NCI-H2081 (cell line): ENCODE results near the gene SETD1A.
"Not testable (repeated sequence)": the region's sequence is repeated elsewhere in the genome, so short reads cannot be mapped to it uniquely, and the experiment has no call there.

Source experiments
- DNase-seq, 2 experiments: peaks; one replicate each; lab custom pipeline; 2025; lab: John Stamatoyannopoulos, UW

Gene SETD1A

DNA sequence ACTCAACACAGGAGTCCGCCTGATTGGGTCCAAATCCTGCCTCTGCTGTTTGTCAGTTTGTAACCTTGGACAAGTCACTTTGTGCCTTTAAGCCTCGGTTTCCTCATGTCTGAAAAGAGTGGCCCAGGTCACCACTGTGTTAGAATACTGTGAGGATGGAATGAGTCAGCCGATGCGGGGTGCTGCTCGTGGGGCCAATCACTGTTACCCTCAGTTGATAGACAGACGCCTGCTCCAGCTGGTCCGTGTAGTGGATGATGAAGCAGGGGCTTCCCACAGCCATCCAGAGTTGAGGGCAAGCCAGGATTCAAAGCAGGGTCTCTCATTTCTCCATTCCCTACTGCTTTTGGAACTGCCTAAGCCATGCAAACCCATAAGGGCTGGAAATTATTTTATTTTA lies 28.4 kb upstream of the SETD1A start:
- DNase-seq = no peak

DNA sequence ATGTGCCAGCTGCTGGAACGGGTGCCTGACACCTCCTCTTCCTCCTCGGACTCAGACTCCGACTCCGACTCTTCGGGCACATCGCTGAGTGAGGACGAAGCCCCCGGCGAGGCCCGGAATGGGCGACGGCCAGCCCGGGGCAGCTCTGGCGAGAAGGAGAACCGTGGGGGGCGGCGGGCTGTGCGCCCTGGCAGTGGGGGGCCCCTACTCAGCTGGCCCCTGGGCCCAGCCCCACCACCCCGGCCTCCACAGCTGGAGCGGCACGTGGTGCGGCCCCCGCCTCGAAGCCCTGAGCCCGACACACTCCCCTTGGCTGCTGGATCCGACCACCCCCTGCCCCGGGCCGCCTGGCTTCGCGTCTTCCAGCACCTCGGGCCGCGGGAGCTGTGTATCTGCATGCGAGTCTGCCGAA lies 27.4 kb upstream of the SETD1A start:
- no peak for DNase-seq

DNA sequence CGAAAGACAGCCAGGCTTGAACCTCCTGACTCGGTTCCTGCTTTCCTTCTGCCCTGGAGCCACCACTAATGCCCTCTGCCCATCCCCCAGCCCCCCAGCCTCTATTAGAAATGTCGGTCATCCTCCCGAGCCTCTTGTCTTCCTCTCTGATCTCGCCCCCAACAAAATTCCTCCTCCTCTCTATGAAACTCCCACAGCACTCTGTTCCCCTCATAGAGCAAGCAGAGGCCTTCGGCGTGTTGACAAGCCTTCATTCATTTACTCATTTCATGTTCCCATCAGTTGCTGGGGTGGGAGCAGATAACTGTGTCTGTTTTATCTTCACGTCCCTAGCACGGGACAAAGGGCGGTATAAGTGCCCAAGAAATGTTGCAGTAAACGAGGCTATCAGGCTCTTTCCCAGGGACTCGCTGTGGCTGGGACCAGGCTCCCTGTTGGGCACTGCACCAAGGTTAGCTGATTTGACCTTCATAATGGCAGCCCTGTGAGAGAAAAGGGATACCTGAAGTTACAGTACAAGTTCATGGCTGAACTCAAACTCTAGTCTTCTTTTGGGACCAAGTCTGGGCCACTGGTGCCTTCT lies 26.4 kb upstream of the SETD1A start:
- no peak for DNase-seq

DNA sequence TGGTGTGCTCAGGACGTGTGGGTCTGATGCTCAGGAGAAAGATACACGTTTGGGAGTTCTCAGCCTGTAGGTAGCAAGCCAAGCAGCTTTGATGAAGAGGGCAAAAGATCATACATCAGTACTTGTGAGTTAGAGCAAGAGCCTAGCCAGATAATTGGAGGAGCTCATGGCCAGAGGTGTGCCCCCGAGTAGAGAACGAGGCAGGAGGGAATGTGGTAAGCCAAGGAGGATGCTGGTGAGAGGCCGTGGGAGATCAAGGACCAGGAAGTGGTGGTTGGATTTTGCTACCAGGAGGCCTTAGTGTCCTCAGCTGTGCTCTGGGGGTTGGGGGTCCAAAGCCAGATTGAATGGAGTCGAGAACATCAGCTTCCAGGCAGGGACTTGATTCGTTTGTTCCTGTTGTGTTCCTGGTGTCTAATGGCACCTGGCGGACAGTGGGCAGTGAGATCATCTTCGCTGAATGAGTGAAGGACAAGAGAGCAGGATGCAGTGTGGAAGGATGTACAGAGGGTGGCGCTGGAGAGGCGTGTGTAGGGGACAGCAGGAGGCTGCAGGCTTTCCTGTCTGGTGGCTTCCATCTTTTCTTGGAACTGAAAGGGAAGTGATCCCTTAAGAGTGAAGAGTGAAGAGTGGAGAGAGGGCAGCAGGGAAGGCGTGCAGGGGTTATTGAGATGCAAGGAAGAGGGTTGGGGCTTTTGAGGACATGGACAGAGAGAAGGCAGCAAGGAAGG lies 22.6 kb upstream of the SETD1A start:
- DNase-seq = peak in 1 of 2 experiments; percentile 7

DNA sequence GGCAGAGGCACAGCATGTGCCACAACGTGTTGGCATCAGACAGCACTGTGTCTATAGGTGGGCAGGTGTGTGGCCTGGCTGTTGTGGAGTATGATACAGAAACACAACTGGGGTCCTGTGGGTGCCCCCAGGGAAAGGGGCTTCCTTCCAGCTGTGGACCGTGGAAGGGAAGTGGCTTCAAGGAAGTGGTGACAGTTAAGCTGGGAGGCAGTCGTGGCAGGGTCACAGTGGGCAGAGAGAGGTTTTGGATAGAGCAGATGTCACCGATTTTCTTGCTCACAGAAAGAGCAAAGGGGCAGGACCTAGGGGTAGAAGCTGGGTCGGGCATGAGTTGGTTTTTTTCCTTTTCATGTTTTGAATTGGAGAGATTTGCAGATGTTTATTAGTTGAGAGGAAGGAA lies 19.9 kb upstream of the SETD1A start:
- no peak for DNase-seq

DNA sequence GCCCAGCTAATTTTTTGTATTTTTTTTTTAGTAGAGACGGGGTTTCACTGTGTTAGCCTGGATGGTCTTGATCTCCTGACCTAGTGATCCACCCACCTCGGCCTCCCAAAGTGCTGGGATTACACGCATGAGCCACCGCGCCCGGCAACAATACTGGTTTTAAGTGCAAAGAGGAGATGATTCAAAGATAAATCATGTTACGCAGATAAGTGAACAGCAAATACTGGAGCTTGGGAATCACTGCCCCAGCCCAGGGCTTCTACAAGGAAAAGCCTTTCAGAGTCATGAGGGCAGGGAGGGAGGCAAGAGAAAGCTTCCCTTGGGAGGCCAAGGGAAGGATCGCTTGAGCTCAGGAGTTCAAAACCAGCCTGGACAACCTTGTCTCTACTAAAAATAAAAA lies 18.0 kb upstream of the SETD1A start:
- DNase-seq = not testable (repeated sequence)

DNA sequence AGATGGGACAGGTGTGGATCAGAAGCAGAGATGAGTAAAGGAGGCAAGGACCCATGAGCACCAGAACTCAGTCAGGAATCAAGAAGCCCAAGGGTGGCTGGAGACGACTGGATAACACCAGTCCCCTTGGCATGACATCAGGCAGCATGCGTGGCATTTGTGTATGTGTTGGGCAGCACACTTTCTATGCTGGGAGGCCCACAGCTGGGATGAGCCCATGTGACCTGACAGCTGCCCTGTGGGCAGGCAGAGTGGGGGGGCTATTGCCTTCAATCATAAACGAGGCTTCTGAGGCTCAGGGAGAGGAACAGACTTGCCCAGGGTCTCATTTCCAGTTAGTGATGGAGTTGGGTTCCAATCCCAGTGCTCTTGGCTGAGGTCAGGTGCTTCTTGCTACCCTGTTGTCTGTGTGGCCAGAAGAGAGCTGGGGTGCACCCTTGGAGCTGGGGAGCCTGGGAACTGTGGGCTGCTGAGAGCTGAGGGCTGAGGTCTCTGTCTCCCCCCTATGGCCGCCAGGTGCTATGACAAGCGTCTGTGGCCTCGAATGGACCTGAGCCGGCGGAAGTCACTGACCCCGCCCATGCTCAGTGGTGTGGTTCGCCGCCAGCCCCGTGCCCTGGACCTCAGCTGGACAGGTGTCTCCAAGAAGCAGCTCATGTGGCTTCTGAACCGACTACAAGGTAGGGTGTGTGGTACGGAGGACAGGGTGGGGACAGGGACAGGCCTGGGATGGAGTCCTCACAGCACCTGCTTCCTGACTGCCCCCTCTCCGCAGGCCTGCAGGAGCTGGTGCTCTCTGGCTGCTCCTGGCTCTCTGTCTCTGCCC lies 15.7 kb upstream of the SETD1A start:
- DNase-seq = peak; percentile 52 to 53

DNA sequence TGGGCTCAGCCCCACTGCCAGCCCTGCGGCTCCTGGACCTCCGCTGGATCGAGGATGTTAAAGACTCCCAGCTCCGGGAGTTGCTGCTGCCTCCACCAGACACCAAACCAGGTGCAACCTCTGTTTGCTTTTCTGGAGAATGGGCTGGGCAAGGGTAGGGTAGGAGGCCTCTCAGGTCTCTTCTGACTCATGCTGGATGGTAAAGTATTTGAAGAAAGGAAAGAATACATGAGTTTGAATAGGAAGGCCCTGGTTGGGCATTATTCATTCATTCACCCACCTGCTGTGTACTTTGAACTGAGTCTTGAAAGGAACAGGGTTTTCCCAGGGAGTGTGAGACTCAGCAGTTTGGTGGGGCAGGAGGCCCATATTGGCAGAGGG lies 15.1 kb upstream of the SETD1A start:
- DNase-seq = no peak

DNA sequence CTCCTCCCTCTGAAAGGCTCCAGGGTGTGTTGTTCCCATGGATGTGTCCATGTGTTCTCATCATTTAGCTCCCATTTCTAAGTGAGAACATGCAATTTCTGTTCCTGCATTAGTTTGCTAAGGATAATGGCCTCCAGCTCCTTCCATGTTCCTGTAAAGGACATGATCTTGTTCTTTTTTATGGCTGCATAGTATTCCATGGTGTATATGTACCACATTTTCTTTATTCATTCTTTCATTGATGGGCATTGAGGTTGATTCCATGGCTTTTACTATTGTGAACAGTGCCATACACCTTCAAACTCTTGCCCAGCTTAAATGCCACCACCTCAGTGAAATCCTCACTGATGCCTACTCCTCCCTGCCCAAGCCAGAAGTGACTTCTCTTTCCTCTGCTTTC lies 13.2 kb upstream of the SETD1A start:
- no peak for DNase-seq

DNA sequence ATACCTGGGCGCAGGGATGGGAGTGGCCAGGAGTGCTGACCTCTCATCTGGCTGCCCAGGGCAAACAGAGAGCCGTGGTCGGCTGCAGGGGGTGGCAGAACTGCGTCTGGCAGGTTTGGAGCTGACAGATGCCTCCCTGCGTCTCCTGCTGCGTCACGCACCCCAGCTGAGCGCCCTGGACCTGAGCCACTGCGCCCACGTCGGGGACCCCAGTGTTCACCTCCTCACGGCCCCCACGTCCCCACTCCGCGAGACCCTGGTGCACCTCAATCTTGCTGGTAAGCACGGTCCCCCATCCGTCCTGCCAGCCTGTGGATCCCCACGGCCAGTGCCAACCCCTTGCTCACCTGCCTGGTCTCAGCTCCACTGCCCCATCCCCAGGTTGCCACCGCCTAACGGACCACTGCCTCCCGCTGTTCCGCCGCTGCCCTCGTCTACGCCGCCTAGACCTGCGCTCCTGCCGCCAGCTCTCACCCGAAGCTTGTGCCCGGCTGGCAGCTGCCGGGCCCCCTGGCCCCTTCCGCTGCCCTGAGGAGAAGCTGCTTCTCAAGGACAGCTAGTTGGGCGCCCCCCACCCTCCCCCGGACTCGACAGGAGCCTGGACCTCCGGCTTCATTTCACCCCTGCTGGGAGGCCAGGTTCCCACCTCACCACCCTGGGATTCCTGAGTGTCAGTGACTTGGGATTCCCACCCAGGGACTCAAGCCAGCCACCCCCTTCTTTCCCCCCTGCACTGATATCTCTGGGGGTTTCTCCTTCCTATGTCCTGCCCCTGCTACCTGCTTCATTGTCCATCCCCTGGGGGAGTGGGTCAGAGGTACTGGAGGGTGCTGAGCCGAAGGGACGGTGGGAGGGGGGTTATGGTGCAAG lies 10.6 kb upstream of the SETD1A start:
- DNase-seq = no peak

DNA sequence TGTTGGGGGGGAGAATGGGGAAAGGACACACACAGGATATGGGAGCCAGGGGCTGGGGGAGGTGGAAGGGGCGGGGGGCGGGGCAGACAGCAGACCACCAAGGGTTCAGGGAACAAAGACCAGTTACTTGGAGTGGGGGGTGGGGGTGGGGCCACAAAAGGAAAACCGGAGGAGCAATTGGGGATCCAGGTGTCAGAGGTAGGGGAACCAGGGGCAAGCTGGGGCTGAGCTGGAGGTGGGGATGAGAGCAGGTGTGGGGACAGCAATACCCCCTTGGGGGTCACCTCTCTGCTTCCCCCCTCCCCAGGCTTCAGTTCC lies 10.1 kb upstream of the SETD1A start:
- DNase-seq = no peak

DNA sequence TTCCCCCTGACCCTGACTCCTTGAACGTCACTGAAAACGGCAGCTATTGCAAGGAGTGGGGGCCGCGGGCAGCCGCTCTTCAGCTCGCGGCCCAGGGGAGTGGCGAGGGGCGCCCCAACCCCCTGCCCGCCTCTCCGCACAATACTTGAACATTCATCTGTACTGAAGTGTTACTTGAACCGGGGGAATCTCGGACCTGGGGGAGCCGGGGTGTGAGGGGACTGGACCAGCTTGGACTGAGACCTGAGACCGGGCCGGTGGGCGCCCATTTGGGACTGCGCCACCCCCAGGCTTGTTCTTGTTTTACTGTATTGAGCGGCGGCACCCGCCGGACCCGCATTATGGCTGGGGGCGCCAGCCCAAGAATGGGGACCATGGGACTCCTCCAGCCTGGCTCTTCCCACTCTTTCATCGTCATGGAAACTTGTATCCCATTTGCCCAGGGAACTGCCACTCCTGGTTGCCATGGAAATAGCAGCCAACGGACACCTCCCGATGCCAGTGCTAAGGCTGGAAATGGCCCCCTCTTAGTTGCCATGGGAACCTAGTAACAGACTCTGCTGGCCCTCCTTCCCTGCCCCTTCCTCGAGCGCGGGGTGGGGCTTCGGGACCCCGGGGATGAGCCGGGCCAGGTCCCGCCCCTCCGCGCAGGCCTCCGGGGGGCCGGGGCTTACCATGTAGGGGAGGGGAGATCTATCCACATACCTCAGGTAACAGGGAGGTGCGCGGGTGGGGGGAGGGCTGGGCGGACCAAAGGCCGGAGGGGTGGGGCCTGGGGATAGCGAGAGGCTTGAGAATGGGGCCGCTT lies 9.5 kb upstream of the SETD1A start:
- peak in 1 of 2 experiments; percentile 28 for DNase-seq

DNA sequence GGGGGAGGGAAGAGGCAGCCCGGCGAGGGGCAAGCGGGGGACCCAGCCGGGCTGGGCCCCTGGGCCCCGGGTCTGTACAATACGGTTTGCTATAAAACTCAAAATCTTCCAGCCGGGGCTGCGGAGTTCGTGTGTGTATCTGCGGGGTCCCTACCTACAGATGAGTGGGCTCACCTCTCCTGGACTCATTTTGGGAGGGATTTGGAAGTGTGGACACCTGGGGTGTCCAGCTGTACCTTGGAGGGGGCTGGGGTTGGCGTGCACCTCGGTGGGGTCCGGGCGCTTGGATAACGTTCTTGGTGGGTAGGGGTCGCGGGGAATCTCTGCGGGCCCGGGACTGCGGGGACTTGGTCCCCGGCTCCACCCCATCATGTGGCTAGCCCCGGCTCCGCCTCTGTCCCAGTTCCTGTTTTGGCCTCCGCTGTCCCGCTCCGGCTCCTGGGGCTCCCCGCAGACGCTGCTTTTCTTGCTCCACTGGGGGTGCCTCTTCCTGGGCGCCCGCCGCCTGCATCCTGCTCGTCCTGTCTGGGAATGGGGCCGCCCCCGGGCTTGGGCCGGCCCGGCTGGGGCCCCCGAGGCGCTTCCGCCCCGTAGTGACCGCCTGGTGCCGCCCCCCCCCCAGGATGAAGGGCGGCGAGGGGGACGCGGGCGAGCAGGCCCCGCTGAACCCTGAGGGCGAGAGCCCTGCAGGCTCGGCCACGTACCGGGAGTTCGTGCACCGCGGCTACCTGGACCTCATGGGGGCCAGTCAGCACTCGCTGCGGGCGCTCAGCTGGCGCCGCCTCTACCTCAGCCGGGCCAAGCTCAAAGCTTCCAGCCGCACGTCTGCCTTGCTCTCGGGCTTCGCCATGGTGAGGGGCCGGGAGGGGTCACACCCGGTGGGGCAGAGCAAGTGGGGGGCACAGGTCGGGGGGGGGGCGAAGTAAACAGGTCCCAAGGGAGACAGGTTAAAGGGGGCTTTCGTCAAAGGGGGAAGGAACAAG lies 8.6 kb upstream of the SETD1A start, which contains the start of gene ORAI3:
ORAI3 (plus strand) TSS at position 402 of the 983 bp plus-strand sequence; CDS start at position 624, 222 bp downstream.
- peak in 1 of 2 experiments; percentile 3 for DNase-seq

DNA sequence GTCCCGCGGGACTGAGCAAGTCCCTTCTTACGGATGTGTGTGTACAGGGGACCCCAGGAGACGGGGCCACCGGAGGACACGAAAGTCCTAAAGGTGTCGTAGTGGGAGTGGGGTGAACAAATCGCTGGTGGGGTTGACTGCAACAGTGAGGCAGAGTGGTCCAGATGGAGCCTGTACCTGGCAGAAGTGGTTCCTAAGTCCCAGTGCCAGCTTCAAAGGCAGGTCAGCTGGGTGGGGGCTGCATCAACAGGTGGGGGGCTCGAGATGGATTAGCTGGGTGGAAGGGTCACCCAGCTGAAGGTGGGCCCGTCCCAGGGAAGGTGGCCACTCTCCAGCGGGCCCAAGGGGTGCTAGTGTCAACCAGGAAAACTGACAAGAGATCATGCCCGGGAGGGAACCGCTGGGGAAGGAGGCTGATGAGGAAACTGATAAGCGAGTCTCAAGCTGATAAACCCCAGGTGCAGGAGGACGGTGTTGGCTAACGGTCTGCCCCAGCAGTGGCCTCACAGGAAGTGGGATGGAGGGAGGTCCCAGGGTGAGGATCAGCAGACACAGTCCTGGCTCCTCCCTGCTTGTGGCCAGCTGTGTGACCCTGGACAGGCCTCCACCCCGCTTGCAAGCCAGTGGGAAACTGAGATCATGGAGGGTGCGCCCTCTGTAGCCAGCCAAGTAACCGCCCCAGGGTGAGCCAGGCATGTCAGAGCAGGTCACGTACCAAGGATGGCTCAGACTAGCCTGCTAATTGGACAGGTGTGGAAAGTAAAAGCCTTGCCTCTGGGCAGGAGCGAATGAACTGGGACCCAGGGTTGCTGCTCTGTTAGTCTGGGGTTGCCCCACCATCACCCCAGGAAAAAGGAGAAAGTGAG lies 7.7 kb upstream of the SETD1A start:
- no peak for DNase-seq

DNA sequence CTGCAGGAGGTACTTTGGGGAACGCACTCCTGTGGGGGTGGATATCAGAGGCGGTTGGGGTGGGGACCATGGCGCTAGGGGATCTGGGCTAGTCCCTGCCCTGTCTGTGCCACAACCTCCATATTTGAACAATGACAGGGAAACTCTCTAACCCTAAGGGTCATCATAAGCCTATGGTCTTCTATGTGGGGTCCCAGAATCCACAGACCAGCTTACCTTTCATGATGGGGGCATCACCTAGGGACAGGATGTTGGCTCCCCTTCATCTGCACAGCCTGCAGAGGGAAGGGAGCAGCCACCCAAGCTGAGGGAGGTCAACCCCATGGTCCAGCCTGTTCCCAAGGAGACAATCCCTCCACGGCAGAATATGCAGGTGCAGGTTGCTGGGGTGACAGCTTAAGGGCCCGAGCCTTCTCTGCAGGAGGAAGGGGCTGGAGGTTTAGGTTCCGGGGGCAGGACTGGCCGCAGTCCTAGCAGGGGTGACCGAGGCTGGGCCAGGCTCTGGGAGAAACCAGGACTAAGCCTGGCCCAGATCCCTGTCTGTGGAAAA lies 7.0 kb upstream of the SETD1A start:
- no peak for DNase-seq

DNA sequence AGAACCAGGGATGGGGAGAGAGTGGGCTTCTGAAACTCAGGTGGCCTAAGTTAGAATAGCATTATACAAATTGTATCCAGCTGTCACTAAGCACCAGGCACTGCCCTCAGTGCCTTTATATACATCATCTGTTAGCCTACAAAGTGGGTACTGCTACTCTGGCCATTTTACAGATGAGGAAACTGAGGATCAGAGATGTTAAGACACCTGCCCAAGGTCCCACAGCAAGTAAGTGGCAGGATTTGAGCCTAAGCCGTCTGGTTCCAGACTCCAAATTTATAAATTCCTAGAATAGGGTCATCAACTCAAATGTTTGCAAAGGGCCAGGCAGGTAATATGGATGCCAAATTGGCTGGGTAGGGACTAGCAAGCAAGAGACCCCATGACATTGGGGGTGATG lies 6.4 kb upstream of the SETD1A start:
- DNase-seq = no peak

DNA sequence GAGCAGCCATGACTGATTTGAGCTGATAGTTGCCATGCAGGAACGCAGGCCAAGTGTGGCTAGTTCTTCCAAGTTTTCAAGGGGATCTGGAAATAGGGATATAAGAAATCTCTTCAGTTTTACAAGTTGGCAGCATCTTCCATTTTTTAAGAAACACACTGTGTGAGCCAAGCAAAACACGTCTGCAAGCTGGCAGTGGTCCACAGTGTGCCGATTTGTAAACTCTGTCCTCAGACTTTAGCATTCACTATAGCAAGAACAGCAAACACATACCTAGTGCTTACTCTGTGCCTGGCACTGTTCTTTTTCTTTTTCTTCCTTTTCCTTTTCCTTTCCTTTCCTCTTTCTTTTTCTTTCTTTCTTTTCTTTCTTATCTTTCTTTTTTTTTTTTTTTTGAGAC lies 5.8 kb upstream of the SETD1A start:
- no peak for DNase-seq

DNA sequence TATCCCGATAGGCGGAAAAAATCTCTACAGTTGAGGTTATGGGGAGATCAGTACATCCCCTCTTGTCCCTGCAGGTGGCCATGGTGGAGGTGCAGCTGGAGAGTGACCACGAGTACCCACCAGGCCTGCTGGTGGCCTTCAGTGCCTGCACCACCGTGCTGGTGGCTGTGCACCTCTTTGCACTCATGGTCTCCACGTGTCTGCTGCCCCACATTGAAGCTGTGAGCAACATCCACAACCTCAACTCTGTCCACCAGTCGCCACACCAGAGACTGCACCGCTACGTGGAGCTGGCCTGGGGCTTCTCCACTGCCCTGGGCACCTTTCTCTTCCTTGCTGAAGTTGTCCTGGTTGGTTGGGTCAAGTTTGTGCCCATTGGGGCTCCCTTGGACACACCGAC lies 4.4 kb upstream of the SETD1A start:
- DNase-seq = no peak
